Activated CD8-positive, alpha-beta memory T cell treated with anti-CD3 and anti-CD28 coated beads for 24 hours (primary cell): ENCODE measurements around the gene REST.

Source experiments
- DNase-seq: peaks from one replicate; pipeline ENCODE4 v3.0.0-alpha.2; 2020

The REST gene

DNA sequence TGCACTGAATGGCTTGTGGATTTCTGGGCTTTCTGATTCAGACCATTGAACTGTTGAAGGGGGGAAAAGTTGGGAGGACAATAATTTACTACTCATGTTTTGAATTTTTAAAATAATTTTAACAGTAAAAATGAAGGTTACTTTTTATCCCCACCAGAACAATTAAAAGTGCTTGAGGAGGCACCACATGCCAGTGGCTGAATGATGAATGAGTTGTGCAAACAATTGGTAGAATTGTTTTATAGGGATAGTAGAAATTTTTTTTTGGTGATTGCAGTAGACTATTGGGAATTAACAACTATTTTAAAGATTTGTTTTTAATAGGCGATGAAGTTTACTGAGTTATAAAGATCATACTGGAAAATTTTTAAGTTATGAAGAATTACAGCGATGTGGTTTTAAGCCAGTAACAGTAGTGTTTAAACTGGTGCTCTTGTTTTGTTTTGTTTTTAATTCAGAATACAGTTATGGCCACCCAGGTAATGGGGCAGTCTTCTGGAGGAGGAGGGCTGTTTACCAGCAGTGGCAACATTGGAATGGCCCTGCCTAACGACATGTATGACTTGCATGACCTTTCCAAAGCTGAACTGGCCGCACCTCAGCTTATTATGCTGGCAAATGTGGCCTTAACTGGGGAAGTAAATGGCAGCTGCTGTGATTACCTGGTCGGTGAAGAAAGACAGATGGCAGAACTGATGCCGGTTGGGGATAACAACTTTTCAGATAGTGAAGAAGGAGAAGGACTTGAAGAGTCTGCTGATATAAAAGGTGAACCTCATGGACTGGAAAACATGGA lies 2.7 kb downstream of the REST start:
- DNase-seq: no peak

DNA sequence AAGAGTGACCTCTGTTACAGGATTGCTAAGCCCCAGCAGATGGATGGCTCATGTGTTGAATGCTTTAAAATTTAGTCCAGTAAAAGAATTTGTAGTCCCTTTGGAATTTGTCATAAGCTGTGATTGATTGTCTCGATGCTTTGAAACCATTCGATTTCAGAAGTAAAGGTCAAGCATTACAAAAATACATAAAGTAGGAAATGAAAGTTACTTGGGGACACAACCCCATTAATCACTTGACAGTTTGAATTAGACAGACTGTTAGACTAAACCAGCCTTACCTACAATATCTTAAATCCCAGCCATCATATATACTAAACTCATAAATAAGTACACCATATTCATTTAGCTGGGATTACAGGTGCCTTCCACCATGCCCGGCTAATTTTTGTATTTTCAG lies 6.6 kb downstream of the REST start:
- no peak for DNase-seq

DNA sequence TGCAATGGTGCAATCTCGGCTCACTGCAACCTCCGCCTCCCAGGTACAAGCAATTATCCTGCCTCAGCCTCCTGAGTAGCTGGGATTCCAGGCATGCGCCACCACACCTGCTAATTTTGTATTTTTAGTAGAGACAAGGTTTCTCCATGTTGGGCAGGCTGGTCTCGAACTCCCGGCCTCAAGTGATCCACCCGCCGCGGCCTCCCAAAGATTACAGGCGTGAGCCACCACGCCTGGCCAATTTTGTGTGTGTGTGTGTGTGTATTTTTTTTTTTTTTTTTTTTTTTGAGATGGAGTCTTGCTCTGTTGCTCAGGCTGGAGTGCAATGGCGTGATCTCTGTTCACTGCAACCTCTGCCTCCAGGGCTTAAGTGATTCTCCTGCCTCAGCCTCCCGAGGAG lies 7.3 kb downstream of the REST start:
- DNase-seq: peak; percentile 37

DNA sequence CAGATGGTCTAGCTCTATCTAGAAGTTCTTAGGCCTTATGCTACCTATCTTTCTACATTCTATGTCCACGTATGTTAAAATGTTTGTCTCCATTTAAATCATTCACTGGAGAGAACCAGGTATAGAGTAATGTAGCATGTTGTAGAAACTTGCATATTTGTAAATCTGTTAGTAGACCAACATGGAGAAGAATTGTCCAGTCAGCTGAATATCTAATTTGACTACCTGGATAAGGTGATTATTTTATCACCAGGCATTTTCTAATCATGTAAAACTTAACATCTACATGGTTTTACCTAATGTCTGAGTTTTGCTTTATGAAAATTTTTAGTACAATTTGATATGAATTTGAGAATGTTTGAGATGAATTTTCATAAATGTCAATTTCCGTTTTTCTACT lies 19.5 kb downstream of the REST start:
- DNase-seq: no peak

DNA sequence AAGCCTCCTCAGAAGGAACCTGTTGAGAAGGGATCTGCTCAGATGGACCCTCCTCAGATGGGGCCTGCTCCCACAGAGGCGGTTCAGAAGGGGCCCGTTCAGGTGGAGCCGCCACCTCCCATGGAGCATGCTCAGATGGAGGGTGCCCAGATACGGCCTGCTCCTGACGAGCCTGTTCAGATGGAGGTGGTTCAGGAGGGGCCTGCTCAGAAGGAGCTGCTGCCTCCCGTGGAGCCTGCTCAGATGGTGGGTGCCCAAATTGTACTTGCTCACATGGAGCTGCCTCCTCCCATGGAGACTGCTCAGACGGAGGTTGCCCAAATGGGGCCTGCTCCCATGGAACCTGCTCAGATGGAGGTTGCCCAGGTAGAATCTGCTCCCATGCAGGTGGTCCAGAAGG lies 22.9 kb downstream of the REST start:
- peak; percentile 32 for DNase-seq

DNA sequence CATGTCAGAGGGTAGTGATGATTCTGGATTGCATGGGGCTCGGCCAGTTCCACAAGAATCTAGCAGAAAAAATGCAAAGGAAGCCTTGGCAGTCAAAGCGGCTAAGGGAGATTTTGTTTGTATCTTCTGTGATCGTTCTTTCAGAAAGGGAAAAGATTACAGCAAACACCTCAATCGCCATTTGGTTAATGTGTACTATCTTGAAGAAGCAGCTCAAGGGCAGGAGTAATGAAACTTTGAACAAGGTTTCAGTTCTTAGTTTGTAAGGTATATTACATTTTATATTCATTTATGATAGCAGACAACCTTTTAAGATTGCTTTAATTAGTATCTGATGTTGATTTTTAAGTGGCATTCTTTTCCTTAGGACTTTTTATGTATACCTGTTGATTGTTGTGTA lies 24.2 kb downstream of the REST start:
- DNase-seq: no peak

DNA sequence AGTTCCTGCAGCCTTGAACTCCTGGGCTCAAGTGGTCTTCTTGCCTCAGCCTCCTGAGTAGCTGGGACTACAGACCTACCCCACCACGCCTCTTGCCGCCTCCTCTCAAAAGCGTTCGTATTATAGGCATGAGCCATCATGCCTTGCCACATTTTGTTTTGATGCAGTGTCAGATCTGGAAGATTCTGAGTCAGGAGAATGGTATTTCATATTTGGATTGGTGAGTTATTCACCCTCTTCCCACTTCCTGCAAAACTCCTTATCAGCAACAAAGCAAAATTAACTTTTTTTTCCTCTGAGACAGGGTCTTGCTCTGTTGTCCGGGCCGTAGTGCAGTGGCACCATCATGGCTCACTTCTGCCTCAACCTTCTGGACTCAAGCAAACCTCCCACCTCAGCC lies 29.6 kb downstream of the REST start:
- peak; percentile 19 for DNase-seq

DNA sequence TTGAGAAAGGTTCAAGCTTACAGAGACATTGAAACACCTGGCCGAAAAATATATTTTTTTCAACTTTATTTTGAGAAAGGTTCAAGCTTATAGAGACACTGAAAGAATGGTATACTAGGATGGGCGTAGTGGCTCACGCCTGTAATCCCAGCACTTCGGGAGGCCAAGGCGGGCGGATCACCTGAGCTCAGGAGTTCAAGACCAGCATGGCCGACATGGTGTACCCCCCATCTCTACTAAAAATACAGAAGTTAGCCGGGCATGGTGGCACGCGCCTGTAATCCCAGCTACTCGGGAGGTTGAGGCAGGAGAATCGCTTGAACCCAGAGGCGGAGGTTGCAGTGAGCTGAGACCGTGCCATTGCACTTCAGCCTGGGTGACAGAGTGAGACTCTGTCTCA lies 32.1 kb downstream of the REST start:
- peak; percentile 24 for DNase-seq

DNA sequence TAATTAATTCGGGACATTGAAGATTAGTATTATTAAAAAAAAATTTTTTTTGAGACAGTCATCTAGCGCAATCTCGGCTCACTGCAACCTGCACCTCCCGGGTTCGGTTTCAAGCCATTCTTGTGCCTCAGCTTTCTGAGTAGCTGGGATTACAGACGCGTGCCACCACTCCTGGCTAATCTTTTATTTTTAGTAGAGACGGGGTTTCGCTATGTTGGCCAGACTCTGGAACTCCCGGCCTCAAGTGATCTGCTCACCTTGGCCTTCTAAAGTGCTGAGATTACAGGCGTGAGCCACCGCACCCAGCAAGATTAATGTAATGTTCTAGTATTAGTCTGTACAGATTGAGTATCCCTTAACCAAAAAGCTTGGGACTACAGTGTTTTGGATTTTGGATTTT lies 32.7 kb downstream of the REST start:
- no peak for DNase-seq

DNA sequence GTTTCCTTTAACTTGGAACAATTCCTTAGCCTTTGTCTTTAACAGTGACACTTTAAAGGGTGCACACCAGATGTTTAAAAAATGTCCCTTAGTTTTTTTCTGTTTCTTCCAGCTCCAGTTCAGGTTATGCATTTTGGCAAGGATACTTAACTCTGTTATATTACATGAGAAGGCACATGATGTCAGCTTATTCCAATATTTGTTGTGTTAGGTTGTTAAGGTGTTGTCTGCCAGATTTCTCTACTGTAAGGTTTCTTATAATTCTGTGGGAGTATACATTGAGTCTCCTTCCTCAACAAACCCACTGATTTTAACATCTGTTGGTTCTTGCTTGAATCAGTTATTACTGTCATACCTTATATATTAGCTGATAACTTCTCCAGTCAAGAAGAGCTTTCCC lies 33.3 kb downstream of the REST start:
- DNase-seq: no peak

DNA sequence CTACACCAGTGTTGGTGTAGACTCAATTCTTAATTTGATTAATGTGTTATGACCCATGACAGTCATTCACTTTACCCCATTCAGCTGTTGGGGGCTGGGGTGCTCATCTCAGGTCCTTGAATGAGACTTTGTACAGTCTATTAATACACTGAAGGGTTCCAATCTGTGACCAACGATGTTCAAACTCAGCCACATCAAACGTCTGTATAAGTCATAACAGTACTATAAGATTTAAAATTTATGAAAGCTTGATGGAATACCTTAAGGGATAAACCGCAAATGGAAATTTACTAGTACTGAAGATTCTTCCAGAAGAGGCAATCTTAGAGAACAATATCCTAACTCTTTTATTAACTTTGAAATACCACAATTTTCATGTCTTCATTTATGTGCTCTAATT lies 33.7 kb downstream of the REST start:
- no peak for DNase-seq

DNA sequence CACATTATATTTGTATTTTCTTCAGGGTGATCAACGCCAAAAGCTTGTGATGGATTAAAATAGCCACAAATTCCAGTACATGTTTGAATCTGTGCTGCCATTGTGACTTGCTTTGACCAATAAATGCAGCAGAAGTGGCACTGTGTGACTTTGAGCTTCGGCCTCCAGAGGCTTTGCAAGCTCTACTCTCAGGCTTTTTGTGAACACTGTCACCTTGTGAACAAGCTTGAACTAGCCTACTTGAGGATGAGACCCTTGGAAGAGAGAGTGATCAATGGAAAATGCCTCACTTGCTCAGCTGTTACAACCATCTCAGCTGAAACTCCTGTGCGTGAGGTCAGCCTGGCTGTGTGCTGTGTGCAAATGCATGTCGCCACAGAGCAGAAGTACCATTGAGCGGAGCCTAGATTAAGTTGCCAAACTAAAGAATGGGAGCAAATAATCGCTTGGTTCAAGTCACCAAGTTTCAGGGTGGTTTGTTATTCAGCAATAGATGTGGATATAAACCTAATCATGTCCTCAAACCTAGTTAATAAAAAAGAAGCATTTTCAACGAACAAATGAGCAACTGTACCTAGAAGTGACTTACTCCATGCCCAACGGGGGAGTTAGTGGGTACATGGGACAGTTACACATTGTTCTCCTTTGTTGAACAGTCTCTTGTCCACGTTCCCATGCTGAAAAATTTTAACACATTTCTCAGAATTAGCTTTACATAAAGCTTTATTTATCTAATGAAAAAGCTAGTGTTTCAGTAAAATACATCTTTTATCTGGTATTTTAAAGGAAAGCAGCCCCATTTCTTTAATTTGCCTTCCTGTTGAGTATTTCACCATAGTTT lies 46.2 kb downstream of the REST start:
- no peak for DNase-seq

DNA sequence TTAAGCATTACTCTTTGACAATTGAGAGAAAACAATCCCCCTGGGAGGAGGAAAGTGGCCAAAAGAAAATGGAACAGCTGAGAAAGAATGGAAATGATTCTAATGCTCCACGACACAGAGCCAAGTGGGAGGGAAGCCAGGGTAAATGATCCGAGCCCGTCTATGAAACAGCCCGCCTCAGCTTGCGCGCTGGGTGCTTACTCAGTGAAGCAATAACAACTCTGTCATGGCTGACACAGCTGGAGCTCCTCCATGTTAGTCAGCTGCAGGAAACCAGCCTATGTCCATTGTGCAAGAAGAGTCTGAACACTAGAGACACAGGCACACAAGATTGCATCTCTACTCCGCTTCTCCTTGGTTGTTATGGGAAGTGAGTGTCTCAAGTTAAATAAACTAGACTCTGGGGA lies 50.4 kb downstream of the REST start:
- no peak for DNase-seq

DNA sequence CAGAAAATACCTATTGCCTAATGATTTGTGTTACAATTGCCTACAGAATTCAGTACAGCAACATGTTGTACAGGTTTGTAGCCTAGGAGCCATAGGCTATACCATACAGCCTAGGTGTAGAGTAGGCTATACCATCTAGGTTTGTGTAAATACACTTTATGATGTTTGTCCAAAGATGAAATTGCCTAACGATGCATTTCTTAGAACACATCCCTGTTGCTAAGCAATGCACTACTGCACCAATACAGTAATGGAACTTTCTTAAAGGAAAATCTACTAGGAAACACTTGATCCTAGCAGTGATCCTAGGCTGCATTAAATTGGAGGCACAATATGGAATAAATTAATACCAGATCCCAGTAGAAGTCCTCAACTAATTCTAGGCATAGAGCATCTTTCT lies 51.4 kb downstream of the REST start:
- DNase-seq: no peak

DNA sequence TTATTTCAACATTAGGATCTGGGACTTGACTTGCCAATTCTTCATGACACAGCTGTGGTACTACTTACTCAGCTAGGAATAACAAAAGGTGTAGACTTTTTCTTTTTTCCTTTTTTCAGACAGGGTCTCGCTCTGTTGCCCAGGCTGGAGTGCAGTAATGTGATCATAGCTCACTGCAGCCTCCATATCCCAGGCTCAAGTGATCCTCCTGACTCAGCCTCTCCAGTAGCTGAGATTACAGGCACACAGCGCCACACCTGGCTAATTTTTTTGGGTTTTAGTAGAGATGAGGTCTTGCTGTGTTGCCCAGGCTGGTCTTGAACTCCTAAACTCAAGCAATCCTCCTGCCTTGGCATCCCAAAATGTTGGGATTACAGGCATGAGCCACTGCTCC lies 53.4 kb downstream of the REST start:
- no peak for DNase-seq

DNA sequence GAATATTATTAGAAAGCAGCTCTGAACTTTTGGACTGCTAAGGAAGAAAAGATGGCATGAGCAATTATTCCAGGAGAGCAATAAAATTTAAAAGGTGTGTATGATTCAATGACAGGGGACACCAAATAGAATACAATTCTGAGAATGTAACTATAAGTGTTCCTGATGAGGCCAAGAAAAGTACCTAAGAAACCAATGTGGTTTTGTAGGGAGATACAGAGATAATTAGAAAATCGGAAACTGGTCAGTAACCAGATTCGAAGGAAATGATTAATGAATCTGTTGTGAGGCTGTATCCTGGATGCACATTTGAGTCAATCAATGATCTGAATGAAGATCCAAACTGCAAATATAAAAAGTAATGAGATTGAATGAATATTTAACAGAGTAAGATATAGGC lies 63.7 kb downstream of the REST start:
- DNase-seq: no peak

DNA sequence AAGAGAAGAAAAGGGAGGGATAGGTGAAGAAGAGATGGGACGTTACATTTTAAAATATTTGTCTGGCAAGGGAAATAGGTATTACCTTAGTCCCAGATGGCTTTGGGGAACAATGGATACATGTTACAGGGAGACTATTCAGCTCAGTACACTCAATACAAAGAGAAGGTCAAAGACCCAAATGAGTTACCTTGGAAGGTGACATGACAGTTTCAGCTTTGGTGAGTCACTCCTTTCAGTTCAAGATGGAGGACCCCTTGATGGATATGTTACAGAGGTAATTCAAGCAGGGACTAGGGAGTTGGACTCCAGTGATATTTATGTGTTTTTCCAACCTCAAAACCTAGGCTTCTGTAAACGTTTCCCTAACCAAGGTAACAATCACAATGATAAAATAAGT lies 64.7 kb downstream of the REST start:
- no peak for DNase-seq

DNA sequence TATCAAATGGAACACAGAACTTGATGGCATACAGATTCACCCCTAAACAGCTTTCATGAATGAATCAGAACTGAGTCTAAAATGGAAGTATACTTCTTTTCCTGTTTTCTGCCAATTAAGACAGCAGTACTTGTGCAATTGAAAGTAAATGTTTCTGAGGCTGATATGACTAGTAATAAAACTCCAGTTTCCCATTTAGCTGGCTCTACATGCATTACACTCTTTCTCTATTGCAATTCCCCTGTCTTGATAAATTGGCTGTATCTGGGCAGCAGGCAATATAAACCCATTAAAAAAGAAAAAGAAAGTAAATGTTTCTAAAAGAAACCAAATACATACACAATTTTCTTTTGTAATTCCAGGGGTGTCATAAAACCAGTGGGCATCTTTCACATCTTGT lies 65.1 kb downstream of the REST start:
- DNase-seq: no peak

DNA sequence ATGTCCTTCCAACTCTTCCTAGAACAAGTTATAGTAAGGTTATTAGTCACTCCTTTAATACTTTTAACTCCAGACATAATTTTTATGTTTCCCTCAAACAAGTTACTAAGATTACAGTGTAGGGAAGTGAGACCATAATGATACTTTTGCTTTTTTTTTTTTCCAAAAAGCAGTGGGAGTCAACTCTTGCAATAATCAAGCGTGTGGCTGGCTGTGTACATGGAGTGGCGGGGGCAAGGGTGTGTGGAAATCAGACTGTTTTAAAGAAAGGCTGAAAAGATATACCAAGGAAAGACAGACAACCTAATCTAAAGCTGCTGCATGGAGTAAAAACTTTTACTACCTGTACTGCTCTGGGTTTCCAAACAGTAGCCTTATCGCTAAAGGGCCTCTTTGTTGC lies 65.6 kb downstream of the REST start:
- DNase-seq: no peak

DNA sequence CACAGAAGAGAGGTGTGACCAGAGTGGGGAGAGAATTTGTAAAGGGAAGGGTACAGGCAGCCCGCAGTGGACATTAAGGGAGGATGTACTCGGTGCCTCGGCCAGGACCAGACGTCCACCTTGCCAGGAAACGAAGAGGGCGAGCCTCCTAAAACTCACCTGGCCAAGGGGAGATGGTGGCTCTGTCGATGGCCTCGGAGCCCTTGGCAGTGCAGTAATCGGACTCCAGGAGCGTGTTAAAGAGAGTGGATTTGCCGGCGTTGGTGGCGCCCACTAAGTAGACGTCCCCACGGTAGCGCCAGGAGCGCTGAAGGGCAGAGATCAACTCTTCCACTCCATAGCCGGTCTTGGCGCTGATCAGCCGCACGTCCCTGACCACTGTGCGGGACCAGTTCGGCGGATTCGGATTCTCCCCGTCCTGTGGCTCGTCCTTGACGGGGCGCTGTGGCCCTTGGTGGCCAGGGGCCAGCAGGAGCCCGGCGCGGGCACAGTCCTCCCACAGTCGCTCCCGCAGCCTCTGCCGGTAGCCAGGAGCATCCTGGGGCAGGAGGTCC lies 68.7 kb downstream of the REST start:
- DNase-seq: no peak

DNA sequence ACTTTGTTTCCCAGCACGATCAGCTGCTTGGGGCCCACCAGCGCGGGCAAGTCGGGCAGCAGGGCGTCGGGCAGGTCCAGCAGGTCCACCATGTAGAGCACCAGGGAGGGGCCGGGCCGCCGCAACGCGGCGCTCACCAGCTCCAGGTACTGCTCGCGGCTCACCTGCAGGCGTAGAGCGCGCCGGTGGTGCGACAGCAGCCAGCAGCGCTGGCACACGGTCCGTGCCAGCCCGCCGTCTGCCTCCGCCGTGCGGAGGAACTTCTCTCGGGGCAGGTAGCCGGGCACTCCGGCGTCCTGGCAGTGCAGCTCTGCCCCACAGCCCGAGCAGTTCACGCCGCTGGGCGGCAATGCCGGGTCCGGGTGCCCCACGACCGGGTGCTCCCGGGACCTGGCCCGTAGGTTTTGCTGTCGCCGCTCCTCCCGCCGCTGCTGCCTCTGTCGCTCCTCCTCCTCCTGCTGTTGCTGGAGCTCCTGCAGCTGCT lies 69.2 kb downstream of the REST start:
- no peak for DNase-seq

DNA sequence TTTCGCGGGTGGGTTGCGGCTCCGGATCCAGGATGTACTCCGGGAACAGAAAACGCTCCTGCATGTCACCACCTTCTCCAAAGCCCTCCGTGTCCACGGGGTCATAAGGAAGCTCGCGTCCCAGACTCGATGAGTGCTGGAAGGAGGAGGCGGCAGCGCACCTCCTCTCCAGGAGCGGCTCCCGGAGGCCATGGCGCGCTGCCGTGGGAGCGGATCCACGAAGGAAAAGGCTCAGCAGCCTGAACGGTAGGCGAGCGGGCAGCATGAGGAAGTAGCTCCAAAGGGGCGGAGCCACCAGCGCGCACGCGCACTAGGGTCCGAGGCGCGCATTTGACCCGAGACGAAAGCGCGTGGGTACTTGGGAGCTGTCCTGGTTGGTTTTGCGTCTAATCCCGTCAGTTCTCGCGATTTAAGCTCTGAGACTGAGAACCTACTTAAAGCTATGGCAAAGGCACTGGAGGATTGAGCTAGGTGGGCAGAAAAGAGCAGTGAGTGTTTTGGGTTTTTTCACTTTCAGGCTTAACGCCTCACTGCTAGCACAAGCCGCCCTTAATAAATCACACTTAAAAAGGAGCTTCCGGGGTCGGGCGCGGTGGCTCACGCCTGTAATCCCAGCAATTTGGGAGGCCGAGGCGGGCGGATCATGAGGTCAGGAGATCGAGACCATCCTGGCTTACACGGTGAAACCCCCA lies 69.8 kb downstream of the REST start, which contains the start of gene NOA1:
Gene NOA1, minus strand, starts transcription at position 286 of the 692 bp plus-strand sequence. Its CDS starts 21 bp downstream, at position 265.
- peak; percentile 100 for DNase-seq

DNA sequence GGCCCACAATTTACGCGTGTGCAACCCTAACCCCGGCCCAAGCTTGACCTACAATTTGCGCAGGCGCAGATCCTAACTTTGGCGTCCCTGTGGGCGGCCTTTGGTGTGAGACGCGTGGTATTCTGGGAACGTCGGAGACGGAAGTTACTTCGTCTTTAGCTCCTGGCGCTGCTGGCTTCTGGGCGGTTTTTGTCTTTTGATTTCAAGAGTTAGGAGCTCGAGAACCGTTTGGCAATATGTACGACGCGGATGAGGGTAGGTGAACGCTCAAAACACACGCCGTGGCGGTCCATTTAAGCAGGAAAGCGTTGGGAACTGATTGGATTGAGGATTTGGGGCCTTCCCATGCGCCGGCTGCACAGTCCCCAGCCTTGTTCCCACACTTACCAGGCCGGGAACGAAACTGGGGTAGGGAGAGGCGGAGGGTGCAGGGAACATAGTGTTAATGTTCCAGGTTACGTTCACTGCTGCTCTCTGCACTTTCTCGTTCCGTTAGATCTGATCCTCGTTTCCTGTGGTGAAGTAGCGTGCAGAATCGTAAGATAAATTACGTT lies 71.1 kb downstream of the REST start, which contains the start of gene POLR2B:
Gene POLR2B, plus strand, starts transcription at position 147 of the 554 bp plus-strand sequence. Its CDS starts 90 bp downstream, at position 237.
- DNase-seq: peak; percentile 93
